NCI-H446 treated with DMSO at 0.1 percent for 48 hours (cell line): Measurements from ENCODE around the gene PRPF19.

Experiments
- DNase-seq: peaks from one replicate; lab custom pipeline; 2025; lab: John Stamatoyannopoulos, UW

The PRPF19 gene

GRCh38 chr11:60937811-60938210 lies 31.4 kb upstream of the PRPF19 start:
- no peak for DNase-seq

DNA sequence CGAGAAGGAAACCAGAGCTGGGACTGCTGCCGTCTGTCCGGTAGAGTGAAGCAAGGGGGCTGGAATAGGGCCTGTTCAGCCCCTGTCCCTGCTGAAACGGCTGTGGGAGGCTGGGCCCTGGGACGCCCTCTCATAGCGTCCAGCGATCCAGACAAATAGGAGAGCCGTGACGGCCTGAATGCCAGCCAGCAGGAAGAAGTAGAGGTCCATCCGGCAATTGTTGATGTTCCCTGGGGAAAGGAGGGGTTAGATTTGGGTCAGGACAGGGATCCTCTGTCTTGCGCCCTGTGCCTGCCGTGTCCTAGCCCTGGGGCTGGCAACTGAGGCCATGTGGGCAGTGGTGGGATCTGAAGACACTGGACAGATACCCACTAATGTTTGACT lies 30.8 kb upstream of the PRPF19 start:
- no peak for DNase-seq

DNA sequence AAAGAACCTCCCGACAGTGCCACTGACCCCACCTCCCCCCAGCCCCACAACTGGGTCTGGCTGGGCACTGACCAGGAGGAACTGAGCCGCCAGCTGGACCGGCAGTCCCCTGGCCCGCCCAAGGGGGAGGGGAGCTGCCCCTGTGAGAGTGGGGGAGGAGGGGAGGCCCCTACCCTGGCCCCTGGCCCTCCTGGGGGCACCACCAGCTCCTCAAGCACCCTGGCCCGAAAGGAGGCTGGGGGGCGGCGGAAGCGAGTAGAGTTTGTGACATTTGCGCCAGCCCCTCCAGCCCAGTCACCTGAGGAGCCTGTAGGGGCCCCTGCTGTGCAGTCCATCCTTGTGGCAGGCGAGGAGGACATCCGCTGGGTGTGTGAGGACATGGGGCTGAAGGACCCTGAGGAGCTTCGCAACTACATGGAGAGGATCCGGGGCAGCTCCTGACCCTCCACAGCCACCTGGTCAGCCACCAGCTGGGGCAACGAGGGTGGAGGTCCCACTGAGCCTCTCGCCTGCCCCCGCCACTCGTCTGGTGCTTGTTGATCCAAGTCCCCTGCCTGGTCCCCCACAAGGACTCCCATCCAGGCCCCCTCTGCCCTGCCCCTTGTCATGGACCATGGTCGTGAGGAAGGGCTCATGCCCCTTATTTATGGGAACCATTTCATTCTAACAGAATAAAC lies 30.2 kb upstream of the PRPF19 start:
- no peak for DNase-seq

DNA sequence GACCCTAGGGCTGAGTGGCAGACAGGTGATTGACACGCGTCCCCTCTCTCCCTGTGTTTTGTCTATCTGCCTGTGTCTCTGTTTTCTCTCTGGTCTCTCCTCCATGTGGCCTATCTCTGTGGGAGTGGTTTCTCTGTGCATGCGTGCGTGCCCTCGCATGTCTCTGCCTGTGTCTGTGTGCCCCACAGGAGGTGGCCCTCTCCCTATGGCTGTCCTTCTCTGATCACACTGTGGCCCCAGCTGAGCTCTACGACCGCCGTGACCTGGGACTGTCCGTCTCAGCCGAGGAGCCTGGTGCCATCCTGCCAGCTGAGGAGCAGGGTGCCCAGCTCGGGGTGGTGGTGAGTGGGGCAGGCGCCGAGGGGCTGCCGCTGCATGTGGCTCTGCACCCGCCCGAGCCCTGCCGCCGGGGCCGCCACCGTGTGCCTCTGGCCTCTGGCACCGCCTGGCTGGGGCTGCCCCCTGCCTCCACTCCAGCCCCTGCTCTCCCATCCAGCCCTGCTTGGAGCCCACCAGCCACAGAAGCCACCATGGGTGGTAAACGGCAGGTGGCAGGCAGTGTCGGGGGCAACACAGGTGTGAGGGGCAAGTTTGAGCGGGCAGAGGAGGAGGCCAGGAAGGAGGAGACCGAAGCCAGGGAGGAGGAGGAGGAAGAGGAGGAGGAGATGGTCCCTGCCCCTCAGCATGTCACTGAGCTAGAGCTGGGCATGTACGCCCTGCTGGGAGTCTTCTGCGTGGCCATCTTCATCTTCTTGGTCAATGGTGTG lies 29.5 kb upstream of the PRPF19 start:
- DNase-seq: no peak

DNA sequence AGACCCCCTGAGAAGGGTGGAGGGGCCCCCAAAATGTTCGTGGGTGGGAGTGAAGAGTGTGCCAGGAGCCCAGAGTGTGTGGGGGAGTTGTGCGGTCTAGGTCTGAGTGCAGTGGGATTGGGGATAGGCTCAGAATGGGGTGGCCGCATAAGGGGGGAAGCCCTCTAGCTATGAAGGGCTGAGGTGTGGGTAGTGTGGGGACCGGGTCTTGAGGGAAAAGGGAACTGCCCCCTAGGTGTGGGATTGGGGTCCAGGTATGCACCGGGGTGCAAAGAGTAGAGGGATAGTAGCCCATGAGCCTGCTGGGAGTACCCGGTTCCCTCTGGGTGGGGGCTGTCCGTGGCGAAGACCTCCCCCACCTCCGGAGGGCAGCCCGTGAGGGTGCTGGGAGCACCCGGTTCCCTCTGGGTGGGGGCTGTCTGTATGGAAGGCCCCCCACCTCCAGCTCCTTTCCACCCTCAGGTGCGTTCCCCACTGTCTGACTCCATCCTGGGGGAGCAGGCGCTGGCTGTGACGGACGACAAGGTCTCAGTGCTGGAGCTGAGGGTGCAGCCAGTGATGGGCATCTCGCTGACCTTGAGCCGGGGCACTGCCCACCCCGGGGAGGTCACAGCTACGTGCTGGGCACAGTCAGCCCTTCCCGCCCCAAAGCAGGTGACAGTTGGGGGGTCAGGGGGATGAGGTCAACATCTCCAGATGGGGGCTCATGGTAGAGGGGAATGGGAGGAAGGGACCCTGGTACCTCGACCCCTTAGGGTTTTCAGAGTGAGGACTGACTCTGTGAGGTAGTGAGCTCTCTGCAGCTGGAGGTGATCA lies 28.6 kb upstream of the PRPF19 start:
- no peak for DNase-seq

- DNase-seq: no peak
These were observed 27.9 kb upstream of the PRPF19 start for GRCh38 chr11:60934124-60934789.

DNA sequence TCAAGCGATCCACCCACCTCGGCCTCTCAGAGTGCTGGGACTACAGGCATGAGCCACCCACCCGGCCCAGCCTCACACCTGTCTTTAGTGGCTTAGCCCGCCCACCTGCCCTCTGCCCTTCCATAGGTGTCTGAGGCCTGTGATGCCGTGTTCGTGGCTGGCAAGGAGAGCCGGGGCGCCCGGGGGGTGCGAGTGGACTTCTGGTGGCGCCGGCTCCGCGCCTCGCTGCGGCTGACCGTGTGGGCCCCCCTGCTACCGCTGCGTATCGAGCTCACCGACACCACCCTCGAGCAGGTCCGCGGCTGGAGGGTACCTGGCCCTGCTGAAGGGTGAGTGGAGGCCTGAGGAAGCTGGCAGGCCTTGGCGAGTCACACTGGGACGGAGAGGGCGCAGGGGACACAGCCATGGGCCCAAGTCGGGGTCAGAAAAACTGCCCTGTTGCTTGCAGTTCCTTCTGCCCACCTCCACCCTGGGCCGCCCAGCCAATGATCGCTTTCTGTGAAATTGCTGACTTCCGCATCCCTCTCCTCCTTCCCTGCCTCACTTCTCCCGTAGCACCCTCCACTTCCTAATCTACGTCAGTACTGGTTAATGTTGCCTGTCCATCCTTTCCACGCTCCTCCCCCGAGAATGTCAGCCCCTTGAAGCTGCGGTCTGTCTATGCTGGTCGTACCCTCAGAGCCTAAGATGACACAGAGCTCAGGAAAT lies 27.2 kb upstream of the PRPF19 start:
- no peak for DNase-seq

GRCh38 chr11:60932605-60933356 lies 26.4 kb upstream of the PRPF19 start:
- no peak for DNase-seq

DNA sequence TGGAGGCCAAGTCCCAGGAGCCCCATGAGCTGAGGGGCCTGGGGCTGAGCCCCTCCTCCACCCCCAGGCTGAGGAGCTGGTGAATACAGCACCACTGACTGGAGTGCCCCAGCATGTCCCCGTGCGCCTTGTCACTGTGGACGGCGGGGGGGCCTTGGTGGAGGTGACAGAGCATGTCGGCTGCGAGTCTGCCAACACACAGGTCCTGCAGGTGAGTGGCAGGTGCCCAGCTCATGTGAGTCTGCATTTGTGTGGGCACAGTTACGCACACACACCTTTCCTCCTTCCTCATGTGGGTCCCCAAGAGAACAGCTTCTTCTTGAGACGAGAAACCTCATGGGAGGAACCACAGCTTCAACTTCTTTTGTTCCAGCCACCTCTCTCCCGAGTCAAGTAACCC lies 25.5 kb upstream of the PRPF19 start:
- DNase-seq: no peak

GRCh38 chr11:60930394-60930793 lies 24.0 kb upstream of the PRPF19 start:
- no peak for DNase-seq

- no peak for DNase-seq
These were observed 23.4 kb upstream of the PRPF19 start for GRCh38 chr11:60929764-60930163.

- DNase-seq: no peak
These were observed 22.2 kb upstream of the PRPF19 start for GRCh38 chr11:60928563-60929001.

DNA sequence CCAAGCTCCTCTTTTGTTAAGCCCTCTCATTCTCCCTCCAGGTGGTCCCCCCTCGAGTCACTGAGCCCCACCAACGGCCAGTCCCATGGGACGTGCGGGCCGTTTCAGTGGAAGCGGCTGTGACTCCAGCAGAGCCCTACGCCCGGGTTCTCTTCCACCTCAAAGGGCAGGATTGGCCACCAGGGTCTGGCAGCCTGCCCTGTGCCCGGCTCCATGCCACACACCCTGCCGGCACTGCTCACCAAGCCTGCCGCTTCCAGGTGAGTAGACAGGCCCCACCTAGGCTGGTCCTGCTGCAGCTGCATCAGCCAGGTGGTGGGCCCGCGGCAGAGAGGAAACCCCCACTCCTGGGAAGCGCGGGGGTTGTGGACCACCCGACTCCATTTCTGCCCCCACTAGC lies 21.2 kb upstream of the PRPF19 start:
- DNase-seq: no peak

GRCh38 chr11:60927061-60927592 lies 20.7 kb upstream of the PRPF19 start:
- no peak for DNase-seq

DNA sequence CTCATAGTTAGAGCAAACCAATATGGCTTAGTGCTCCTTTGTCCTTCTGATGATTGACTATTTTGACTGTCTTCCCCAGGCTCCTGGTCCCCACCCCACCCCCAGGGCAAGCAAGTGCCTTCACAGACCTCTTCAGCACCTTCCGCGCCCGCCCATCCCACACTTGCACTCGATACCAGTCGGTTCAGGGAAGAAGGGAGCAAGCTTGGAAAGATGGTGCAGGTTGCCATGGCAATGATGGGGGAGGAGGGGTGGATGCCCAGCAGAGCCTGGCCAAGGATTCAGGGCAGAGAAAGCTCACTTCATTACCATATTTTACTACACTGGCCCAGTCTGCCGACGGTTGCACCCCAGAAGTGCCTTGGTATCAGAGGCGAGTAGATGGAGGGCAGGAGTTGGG lies 20.1 kb upstream of the PRPF19 start:
- no peak for DNase-seq

DNA sequence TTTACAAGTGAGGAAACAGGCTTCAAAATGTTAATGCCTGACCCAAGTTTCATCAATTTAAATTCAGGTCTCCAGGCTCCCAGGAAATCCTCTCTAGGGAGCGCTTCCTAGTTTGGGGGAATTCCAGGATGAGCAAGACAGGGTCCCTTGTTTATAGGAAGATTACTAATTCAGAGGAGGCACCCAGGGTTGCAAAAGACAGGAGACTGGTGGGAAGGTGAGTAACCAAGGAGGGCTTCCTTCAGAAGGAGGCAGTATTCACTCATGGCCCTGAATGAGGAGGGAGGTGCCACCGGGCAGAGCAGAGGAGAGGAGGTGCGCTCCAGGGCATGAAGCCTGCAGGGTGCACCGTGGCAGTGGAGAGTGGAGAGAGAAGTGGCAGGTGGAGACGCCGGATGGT lies 19.5 kb upstream of the PRPF19 start:
- no peak for DNase-seq

DNA sequence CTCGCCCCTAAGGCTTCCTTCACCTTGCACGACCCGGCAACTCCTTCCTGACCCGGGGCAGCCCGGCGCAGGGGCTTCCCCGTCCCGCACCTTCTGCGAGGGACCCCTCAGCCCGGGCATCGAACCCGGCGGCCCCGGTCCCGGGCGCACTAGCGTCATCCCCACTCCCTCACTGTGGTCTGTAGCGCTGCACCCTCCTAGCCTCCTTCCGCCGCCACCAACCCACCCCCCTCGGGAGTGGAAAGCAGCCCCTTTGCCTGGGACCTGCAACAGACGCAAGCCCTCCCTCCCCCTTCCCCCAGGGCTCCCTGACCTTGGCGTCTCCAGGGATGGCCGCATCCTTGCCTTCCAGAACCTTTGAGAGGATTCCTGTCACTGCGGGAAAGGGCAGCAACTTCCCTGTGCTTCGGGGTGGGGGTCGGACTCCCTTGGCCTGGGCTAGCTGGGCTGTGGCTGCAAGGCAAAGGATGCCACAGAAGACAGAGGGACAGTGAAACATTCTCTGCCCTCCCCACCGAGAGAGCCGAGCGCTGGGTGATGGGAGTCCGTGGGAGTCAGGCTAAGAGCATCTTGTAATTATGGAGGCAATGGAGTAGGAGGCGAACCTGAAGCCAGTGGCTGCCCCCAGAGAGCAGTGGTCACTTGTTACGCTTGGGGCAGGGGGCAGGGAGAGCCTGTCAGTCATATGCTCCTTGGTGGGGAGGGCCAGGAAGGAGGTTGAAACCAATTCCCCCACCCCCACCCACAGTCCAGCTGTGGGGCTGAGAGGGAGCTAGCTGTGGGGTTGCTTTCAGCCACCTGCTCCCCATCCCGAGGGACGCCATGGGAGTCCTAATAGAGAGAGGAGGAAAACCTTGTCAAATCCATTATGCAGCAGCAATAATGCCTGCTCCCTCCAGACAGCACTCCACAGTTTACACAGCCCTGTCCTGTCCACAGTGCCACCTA lies 18.8 kb upstream of the PRPF19 start:
- no peak for DNase-seq

DNA sequence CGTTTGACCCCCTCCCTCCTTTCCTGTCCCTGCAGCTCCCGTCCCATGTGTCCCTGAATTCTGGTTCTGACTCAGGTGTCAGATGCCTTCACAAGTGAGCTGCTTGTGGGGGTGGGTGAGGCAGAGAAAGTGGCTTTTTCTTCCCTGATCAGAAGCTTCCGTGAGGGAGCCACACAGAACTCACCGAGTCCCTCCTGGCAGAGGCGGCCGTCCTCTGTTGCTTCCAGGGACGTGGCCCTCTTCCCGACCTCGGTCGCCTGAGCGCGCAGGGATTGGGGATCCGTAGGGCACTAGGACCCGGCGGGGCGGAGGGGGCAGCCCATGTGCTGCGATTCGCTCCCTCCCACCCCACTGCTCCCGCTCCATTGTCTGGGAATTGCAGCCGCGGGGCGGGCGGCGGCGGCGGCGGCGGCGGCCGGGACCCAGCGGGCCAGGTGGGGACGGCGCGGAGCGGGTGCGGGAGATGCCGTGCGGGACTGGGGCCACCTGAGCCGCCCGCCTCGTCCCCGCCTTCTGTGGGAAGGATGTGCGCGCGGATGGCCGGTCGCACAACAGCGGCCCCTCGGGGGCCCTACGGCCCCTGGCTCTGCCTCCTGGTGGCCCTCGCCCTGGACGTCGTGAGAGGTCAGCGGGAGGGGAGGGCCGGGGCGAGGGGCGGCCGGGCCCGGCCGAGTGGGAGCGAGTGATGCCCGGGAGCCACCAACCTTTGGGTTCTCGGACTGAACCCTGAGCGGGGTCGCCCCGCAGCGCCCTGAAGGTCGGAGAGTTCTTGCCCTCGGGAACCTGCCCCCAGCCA lies 17.9 kb upstream of the PRPF19 start, which contains the start of gene TMEM132A:
Gene TMEM132A, plus strand, starts transcription at position 351 of the 796 bp plus-strand sequence. Its CDS starts 174 bp downstream, at position 525.
- DNase-seq: peak; percentile 25

- DNase-seq: no peak
These were observed 17.4 kb upstream of the PRPF19 start for GRCh38 chr11:60923800-60924109.
